GM12801 (cell line): ENCODE data around the gene ANKS6.

Source experiments
- CTCF ChIP-seq: IDR thresholded peaks from one replicate; pipeline ENCODE4 v1.5.1; 2011; ENCODE audit warnings: control low read depth; ENCODE audit not compliant: insufficient read length; ENCODE audit errors: extremely low read depth

ANKS6 gene

GRCh38 chr9:98747476-98747875 is 48.9 kb downstream of the ANKS6 start:
- no peak for TF ChIP-seq CTCF

- no peak for TF ChIP-seq CTCF
Measured at GRCh38 chr9:98745470-98745869, 50.9 kb downstream of the ANKS6 start.

DNA sequence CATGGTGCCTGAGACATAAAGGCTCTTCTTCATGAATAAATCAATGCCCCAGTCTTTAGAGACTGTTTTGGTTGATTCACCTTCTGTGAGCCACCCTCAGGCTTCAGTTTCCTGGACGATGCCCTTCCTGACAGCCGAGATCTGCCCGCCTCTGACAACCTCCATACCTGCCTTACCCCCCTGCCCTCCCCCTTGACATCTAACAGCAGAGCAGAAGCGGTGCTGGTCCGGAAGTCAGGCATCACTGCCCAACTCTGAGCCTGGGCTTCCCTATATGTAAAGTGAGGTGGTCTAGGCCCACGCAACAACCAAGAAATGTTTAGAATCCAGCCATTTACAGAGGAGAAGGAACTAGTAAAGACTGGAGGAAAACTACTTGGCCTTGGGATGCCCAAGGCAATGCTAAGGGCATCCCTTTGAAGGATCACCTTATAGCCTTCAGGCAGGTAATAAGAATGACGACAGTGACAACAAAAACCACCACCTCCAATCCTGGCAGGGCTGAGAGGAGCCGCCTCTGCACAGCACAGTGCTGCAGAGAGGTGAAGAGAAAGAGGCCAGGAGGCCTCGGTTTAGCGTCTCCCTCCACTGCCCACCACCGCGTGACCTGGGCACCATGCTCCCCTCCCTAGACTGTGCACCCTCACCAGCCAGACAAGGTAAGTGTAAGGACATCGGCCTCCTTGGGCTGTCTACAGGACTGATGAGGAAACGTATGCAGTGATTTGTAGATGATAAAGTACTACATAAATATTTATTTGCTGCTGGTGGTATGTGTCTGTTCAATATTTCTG is 52.3 kb downstream of the ANKS6 start:
- no peak for TF ChIP-seq CTCF

GRCh38 chr9:98743329-98743728 is 53.0 kb downstream of the ANKS6 start:
- TF ChIP-seq CTCF, result no peak

- no peak for TF ChIP-seq CTCF
Measured at GRCh38 chr9:98742325-98743280, 53.8 kb downstream of the ANKS6 start.

DNA sequence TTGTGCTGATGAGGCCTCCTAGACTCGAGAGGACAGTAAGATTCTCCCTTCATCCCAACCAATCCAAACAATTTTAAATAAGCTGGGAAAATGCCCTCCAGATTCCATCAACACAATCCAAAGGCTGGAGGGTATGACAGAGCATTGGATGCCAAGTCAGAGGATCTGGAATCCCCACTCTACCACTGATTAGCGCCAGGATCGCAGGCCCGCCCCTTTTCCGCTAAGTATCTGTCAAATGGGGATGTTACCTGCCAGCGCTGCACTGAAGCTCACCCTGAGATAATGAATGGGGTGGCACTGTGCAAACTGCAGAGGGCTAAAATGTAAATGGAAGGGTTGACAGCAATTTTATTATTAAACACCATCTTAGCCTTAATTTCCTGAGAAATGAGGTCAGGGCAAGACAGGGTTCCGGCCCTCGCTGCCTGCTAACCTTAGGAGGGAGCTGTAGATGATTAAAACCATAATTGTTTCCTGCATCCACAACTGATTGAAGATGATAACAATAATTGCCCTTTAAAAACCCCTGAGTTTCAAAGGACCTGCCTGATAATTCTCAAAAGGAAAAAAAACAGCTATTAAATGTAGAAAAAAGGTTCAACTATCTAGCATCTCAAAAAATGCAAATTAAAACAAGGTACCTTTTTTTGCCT is 56.0 kb downstream of the ANKS6 start:
- no peak for TF ChIP-seq CTCF

- no peak for TF ChIP-seq CTCF
Measured at GRCh38 chr9:98738741-98739140, 57.6 kb downstream of the ANKS6 start.
